OCI-LY7 (cell line): ENCODE measurements around the gene TEX44. TPM values are rescaled to one million over a fixed set of nuclear protein-coding genes. Genes with fewer than 3 reads are reported as not detected.

Source experiments
- BruUV-seq: library from RNA; stranded (reverse); fragments of 400-500 nt; replicated peaks from 2 replicates; lab custom pipeline; 2021; lab: Mats Ljungman, UMichigan
- CTCF ChIA-PET: fragments of 300-600 bp; sonication (Branson Sonifier 250); formaldehyde crosslinking; loops from one replicate; lab custom pipeline; 2022; ENCODE audit warnings: antibody characterized with exemption; ENCODE audit not compliant: unreplicated experiment; lab: Charles Lee
- POLR2A ChIA-PET: fragments of 300-600 bp; sonication (Branson Sonifier 250); formaldehyde crosslinking; loops from one replicate; lab custom pipeline; 2022; ENCODE audit warnings: antibody characterized with exemption; lab: Charles Lee
- DNase-seq: peaks from one replicate; pipeline ENCODE4 v3.0.0-alpha.2; 2015; ENCODE audit warnings: low spot score
- H2AFZ ChIP-seq: fragments of 200-600 bp; sonication (generic), shearing (Covaris generic); 2 replicates; pipeline ENCODE4 v1.6.1; 2014; ENCODE audit warnings: mild to moderate bottlenecking, antibody characterized with exemption, low read length, moderate library complexity
- H3K27ac ChIP-seq: fragments of 200-600 bp; sonication (generic); 2 replicates; pipeline ENCODE4 v1.5.1; 2014; ENCODE audit warnings: mixed run types, low read depth, mild to moderate bottlenecking, moderate library complexity, low read length, inconsistent platforms; ENCODE audit not compliant: poor library complexity, severe bottlenecking
- H3K36me3 ChIP-seq: fragments of 200-600 bp; sonication (generic); 2 replicates; pipeline ENCODE4 v1.6.1; 2014; ENCODE audit warnings: mild to moderate bottlenecking, antibody characterized with exemption, low read length, moderate library complexity, mixed read lengths; ENCODE audit not compliant: insufficient read depth
- H3K4me1 ChIP-seq: fragments of 200-600 bp; sonication (generic); 2 replicates; pipeline ENCODE4 v1.5.1; 2014; ENCODE audit warnings: mild to moderate bottlenecking, low read length; ENCODE audit not compliant: insufficient read depth, poor library complexity, severe bottlenecking
- H3K4me2 ChIP-seq: fragments of 200-600 bp; sonication (generic); 2 replicates; pipeline ENCODE4 v1.6.1; 2014; ENCODE audit warnings: mild to moderate bottlenecking, low read length
- H3K4me3 ChIP-seq: fragments of 200-600 bp; sonication (generic); 2 replicates; pipeline ENCODE4 v1.5.1; 2014; ENCODE audit warnings: mild to moderate bottlenecking, low read depth, low read length; ENCODE audit not compliant: poor library complexity, severe bottlenecking
- H3K79me2 ChIP-seq: fragments of 200-600 bp; sonication (generic); 2 replicates; pipeline ENCODE4 v1.6.1; 2016; ENCODE audit warnings: low read depth, mild to moderate bottlenecking, low read length, moderate library complexity, mixed read lengths; ENCODE audit not compliant: insufficient read depth
- H3K9me2 ChIP-seq: fragments of 200-600 bp; sonication (generic); 2 replicates; pipeline ENCODE4 v1.6.1; 2016; ENCODE audit warnings: mild to moderate bottlenecking, low read length, mixed read lengths; ENCODE audit not compliant: insufficient read depth
- H3K9me3 ChIP-seq: fragments of 200-600 bp; sonication (generic); 2 replicates; pipeline ENCODE4 v1.6.1; 2014; ENCODE audit warnings: mild to moderate bottlenecking, mixed run types, low read length, mixed read lengths
- H4K20me1 ChIP-seq: fragments of 200-600 bp; sonication (generic); 2 replicates; pipeline ENCODE4 v1.6.1; 2014; ENCODE audit warnings: mild to moderate bottlenecking, antibody characterized with exemption, low read length, moderate library complexity, mixed read lengths; ENCODE audit not compliant: insufficient read depth
- EZH2phosphoT487 ChIP-seq: fragments of 200-600 bp; sonication (generic); IDR thresholded peaks from 2 replicates; pipeline ENCODE4 v1.6.1; 2018; ENCODE audit warnings: low read depth, borderline replicate concordance, mild to moderate bottlenecking, mixed run types, antibody characterized with exemption, low read length, moderate library complexity, mixed read lengths
- intact Hi-C: fragments of 100-400 bp; cut with micrococcal nuclease; formaldehyde crosslinking; loops from one replicate; pipeline ENCODE4 v1.10.0; 2022; ENCODE audit not compliant: unreplicated experiment
- total RNA-seq, 2 experiments: library from RNA; depleted of rRNA in 1 of 2; stranded (reverse); fragments of >200 nt in 1 of 2; shearing (Covaris generic) in 1 of 2; gene quantifications; 2 replicates each; pipeline ENCODE4 v1.2.3, GENCODE V29; 2014 to 2022
- TF ChIP-seq, protein P1 (sequence below): fragments of 200-600 bp; sonication (generic); conservative IDR thresholded peaks from 2 replicates; pipeline ENCODE4 v1.5.1; 2014; ENCODE audit warnings: mild to moderate bottlenecking, antibody characterized with exemption, low read length, moderate library complexity, mixed read lengths

The TEX44 gene
- total RNA-seq, 2 experiments from 2014 or later = not detected

DNA sequence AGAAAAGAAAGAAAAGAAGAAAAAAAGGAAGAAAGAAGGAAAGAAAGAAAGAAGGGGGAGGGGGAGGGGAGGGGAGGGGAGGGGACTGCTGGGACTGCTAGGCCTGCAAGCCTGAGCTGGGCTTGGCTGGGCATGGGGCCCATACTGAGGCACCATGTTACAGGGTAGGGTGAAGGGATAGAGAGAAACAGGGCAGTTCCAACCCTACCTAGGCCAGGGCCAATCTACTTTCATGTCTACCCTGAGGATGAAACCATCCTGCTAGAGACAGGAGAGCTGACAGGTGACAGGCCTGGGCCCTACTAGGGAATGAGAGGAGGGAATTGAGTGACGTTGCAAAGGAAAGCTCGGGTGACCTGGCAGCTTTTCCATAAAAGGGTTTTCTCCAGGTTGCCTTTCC is 41.7 kb downstream of the TEX44 start:
- H3K9me2 ChIP-seq = no peaks in the 10 kb centered on the region
- H3K9me3 ChIP-seq = no peaks in the 10 kb centered on the region
- H3K79me2 ChIP-seq = no peaks in the 10 kb centered on the region
- DNase-seq = no peak
- POLR2A ChIA-PET = interaction anchor here (0.6 kb wide), 1 partner anchor 11 kb away, joined by 7 read pairs; no protein-coding TSS in a partner anchor
- no peaks in the 10 kb centered on the region for H3K36me3 ChIP-seq
- TF ChIP-seq EZH2phosphoT487 = no peak
- TF ChIP-seq, protein P1, sequence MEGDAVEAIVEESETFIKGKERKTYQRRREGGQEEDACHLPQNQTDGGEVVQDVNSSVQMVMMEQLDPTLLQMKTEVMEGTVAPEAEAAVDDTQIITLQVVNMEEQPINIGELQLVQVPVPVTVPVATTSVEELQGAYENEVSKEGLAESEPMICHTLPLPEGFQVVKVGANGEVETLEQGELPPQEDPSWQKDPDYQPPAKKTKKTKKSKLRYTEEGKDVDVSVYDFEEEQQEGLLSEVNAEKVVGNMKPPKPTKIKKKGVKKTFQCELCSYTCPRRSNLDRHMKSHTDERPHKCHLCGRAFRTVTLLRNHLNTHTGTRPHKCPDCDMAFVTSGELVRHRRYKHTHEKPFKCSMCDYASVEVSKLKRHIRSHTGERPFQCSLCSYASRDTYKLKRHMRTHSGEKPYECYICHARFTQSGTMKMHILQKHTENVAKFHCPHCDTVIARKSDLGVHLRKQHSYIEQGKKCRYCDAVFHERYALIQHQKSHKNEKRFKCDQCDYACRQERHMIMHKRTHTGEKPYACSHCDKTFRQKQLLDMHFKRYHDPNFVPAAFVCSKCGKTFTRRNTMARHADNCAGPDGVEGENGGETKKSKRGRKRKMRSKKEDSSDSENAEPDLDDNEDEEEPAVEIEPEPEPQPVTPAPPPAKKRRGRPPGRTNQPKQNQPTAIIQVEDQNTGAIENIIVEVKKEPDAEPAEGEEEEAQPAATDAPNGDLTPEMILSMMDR = no peak
- no peaks in the 10 kb centered on the region for H4K20me1 ChIP-seq
- intact Hi-C loops = no loop called here
- CTCF ChIA-PET = no interaction called here
- H3K4me2 ChIP-seq = no peak overlapping the region
- H2AFZ ChIP-seq = no peak overlapping the region
- no TSS peak for BruUV-seq
- no peaks in the 10 kb centered on the region for H3K4me1 ChIP-seq
- H3K4me3 ChIP-seq = no peak overlapping the region
- no peak overlapping the region for H3K27ac ChIP-seq

- intact Hi-C loops = no loop called here
- no TSS peak for BruUV-seq
- H4K20me1 ChIP-seq = no peaks in the 10 kb centered on the region
- no peaks in the 10 kb centered on the region for H3K36me3 ChIP-seq
- no peak overlapping the region for H3K4me2 ChIP-seq
- CTCF ChIA-PET = no interaction called here
- no peak overlapping the region for H2AFZ ChIP-seq
- no peak for TF ChIP-seq EZH2phosphoT487
- TF ChIP-seq, protein P1 = no peak
- H3K27ac ChIP-seq = no peak overlapping the region
- H3K79me2 ChIP-seq = no peaks in the 10 kb centered on the region
- DNase-seq = no peak
- H3K9me2 ChIP-seq = no peaks in the 10 kb centered on the region
- H3K4me1 ChIP-seq = no peaks in the 10 kb centered on the region
- POLR2A ChIA-PET = interaction anchor here (0.6 to 0.9 kb wide), 3 partner anchors 12 to 62 kb away, joined by 3 to 7 read pairs (median 4); no protein-coding TSS in a partner anchor
- H3K9me3 ChIP-seq = no peaks in the 10 kb centered on the region
- no peak overlapping the region for H3K4me3 ChIP-seq
These were observed 42.5 kb downstream of the TEX44 start for GRCh38 chr2:231634951-231635875.

DNA sequence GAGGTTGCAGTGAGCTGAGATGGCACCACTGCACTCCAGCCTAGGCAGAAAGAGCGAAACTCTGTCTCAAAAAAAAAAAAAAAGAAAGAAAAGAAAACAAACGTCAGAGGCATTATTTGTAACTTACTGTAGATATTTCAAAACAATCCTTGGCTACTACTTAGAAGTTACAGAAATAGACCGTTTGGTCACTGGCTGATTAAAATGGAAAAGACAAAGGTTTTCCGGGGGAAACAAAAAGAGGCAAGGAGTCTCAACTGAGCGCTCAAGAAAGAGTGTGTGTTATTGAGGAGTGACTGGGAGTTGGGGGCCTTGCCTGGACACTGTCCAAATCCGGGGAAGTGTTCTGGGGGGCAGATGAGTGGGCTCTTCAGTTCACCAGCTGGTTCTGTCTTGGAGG is 47.6 kb downstream of the TEX44 start:
- no TSS peak for BruUV-seq
- TF ChIP-seq, protein P1 = no peak
- TF ChIP-seq EZH2phosphoT487 = no peak
- CTCF ChIA-PET = no interaction called here

More for the DNA sequence above, 47.6 kb downstream of the TEX44 start:
- Histone ChIP-seq H3K4me3 (no peak overlapping the region), H2AFZ (no peak overlapping the region), H3K4me1 (peaks cover 34% of the 10 kb centered on the region), H4K20me1 (no peaks in the 10 kb centered on the region), H3K27ac (no peak overlapping the region), H3K9me3 (no peaks in the 10 kb centered on the region), H3K36me3 (no peaks in the 10 kb centered on the region), H3K9me2 (no peaks in the 10 kb centered on the region), H3K79me2 (no peaks in the 10 kb centered on the region), H3K4me2 (no peak overlapping the region)
- intact Hi-C loops = no loop called here
- no peak for DNase-seq
- POLR2A ChIA-PET = no interaction called here
